Suprapubic skin (tissue), 3 donors: Measurements from ENCODE around the gene ALDH3B1.

Source experiments
- POLR2A ChIP-seq, 2 donors: fragments of 450-650 bp; IDR thresholded peaks; one replicate each; pipeline ENCODE4 v1.6.1; 2017; ENCODE audit warnings: antibody characterized with exemption in 2 of 2, mild to moderate bottlenecking in 2 of 2, moderate library complexity in 2 of 2
- TF ChIP-seq, protein P1 (sequence below), 2 donors: fragments of 200-600 bp in 1 of 2; fragments of 450-650 bp in 1 of 2; sonication (generic) in 1 of 2; IDR thresholded peaks; one replicate each; pipeline ENCODE4 v1.5.1; 2016 to 2019; ENCODE audit warnings: antibody characterized with exemption in 2 of 2, mild to moderate bottlenecking in 1 of 2, moderate library complexity in 1 of 2

DNA sequence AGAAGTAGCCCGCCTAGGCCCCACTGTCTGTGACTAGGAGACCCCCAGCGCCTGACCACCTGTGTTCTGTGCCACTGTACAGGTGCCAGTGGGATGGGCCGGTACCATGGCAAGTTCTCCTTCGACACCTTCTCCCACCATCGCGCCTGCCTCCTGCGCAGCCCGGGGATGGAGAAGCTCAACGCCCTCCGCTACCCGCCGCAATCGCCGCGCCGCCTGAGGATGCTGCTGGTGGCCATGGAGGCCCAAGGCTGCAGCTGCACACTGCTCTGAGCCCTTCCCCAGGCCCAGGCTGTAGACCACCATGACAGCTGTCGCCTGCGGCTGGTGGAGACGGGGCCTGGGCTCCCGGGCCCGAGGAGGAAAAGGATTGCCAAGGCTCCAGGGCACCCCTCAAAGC, 17.5 kb downstream of the ALDH3B1 start:
- TF ChIP-seq, protein P1, sequence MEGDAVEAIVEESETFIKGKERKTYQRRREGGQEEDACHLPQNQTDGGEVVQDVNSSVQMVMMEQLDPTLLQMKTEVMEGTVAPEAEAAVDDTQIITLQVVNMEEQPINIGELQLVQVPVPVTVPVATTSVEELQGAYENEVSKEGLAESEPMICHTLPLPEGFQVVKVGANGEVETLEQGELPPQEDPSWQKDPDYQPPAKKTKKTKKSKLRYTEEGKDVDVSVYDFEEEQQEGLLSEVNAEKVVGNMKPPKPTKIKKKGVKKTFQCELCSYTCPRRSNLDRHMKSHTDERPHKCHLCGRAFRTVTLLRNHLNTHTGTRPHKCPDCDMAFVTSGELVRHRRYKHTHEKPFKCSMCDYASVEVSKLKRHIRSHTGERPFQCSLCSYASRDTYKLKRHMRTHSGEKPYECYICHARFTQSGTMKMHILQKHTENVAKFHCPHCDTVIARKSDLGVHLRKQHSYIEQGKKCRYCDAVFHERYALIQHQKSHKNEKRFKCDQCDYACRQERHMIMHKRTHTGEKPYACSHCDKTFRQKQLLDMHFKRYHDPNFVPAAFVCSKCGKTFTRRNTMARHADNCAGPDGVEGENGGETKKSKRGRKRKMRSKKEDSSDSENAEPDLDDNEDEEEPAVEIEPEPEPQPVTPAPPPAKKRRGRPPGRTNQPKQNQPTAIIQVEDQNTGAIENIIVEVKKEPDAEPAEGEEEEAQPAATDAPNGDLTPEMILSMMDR (IDR thresholded peaks at IDR 0.05) = no peak
- no peak for TF ChIP-seq POLR2A (IDR thresholded peaks at IDR 0.05)
